ENCODE measurements around the gene TNPO2. TPM values are rescaled to one million over a fixed set of nuclear protein-coding genes. Genes with fewer than 3 reads are reported as not detected.

The TNPO2 gene
- total RNA-seq, 1 experiment from 2014 or later = 19.1 TPM

GRCh38 chr19:12652219-12652618, 71.5 kb downstream of the TNPO2 start:
- no peak for DNase-seq (ENCODE audit: low read depth)

GRCh38 chr19:12649941-12650340, 73.8 kb downstream of the TNPO2 start:
- no peak for DNase-seq (ENCODE audit: low read depth)

Small RNA genes within 50 kb of the gene (small RNA-seq; reads per million reads assigned to genes)
- 117 reads per million, percentile 96 among the genes with 10 or more reads in this experiment for gene SNORD41

Other genes with a start within 250 kb of the TNPO2 start
- gene ZNF709, start 239.1 kb downstream of the TNPO2 start, total RNA-seq (2014; rRNA removed; shearing (Covaris generic)) = not detected in 2 replicates
- 1.8 and 1.9 TPM in 2 replicates for gene ZNF564, start 172.4 kb downstream of the TNPO2 start, total RNA-seq (2014; rRNA removed; shearing (Covaris generic))
- 3.4 and 7.0 TPM in 2 replicates for gene ZNF490, start 113.1 kb downstream of the TNPO2 start, total RNA-seq (2014; rRNA removed; shearing (Covaris generic))
- gene ZNF791, start 113.0 kb downstream of the TNPO2 start, total RNA-seq (2014; rRNA removed; shearing (Covaris generic)) = 19.9 and 20.5 TPM in 2 replicates
- 31.2 and 38.5 TPM in 2 replicates for gene MAN2B1, start 57.2 kb downstream of the TNPO2 start, total RNA-seq (2014; rRNA removed; shearing (Covaris generic))
- gene WDR83, start 57.1 kb downstream of the TNPO2 start, total RNA-seq (2014; rRNA removed; shearing (Covaris generic)) = 12.5 and 18.2 TPM in 2 replicates
- 90.0 and 103 TPM in 2 replicates for gene DHPS, start 42.1 kb downstream of the TNPO2 start, total RNA-seq (2014; rRNA removed; shearing (Covaris generic))
- not detected in 2 replicates for gene GNG14, start 35.9 kb downstream of the TNPO2 start, total RNA-seq (2014; rRNA removed; shearing (Covaris generic))
- 14.0 and 22.2 TPM in 2 replicates for gene FBXW9, start 27.3 kb downstream of the TNPO2 start, total RNA-seq (2014; rRNA removed; shearing (Covaris generic))
- 290 and 342 TPM in 2 replicates for gene TRIR, start 10.8 kb upstream of the TNPO2 start, total RNA-seq (2014; rRNA removed; shearing (Covaris generic))
- 138 and 140 TPM in 2 replicates for gene GET3, start 13.6 kb upstream of the TNPO2 start, total RNA-seq (2014; rRNA removed; shearing (Covaris generic))
- gene BEST2, start 27.9 kb upstream of the TNPO2 start, total RNA-seq (2014; rRNA removed; shearing (Covaris generic)) = not detected in 2 replicates
- 4.7 and 6.9 TPM in 2 replicates for gene HOOK2, start 51.6 kb upstream of the TNPO2 start, total RNA-seq (2014; rRNA removed; shearing (Covaris generic))
- gene JUNB, start 67.6 kb upstream of the TNPO2 start, total RNA-seq (2014; rRNA removed; shearing (Covaris generic)) = 33.9 and 38.1 TPM in 2 replicates
- gene PRDX2, start 77.9 kb upstream of the TNPO2 start, total RNA-seq (2014; rRNA removed; shearing (Covaris generic)) = 88.6 and 94.3 TPM in 2 replicates
- gene THSD8, start 78.1 kb upstream of the TNPO2 start, total RNA-seq (2014; rRNA removed; shearing (Covaris generic)) = not detected in 2 replicates
- 52.9 and 68.6 TPM in 2 replicates for gene RNASEH2A, start 82.7 kb upstream of the TNPO2 start, total RNA-seq (2014; rRNA removed; shearing (Covaris generic))
- not detected in 2 replicates for gene RTBDN, start 110.6 kb upstream of the TNPO2 start, total RNA-seq (2014; rRNA removed; shearing (Covaris generic))
- 1.9 and 3.2 TPM in 2 replicates for gene MAST1, start 114.6 kb upstream of the TNPO2 start, total RNA-seq (2014; rRNA removed; shearing (Covaris generic))
- 0.70 and 0.74 TPM in 2 replicates for gene DNASE2, start 157.5 kb upstream of the TNPO2 start, total RNA-seq (2014; rRNA removed; shearing (Covaris generic))
- not detected in 2 replicates for gene KLF1, start 163.3 kb upstream of the TNPO2 start, total RNA-seq (2014; rRNA removed; shearing (Covaris generic))
- 29.0 and 29.7 TPM in 2 replicates for gene GCDH, start 167.2 kb upstream of the TNPO2 start, total RNA-seq (2014; rRNA removed; shearing (Covaris generic))
- gene SYCE2, start 195.4 kb upstream of the TNPO2 start, total RNA-seq (2014; rRNA removed; shearing (Covaris generic)) = 0.24 TPM in 1 of 2 replicates, not detected in the other
- gene FARSA, start 209.8 kb upstream of the TNPO2 start, total RNA-seq (2014; rRNA removed; shearing (Covaris generic)) = 192 and 239 TPM in 2 replicates
- 1,453 and 1,684 TPM in 2 replicates for gene CALR, start 214.7 kb upstream of the TNPO2 start, total RNA-seq (2014; rRNA removed; shearing (Covaris generic))
- 178 and 212 TPM in 2 replicates for gene RAD23A, start 221.9 kb upstream of the TNPO2 start, total RNA-seq (2014; rRNA removed; shearing (Covaris generic))
- 75.2 and 77.3 TPM in 2 replicates for gene GADD45GIP1, start 233.3 kb upstream of the TNPO2 start, total RNA-seq (2014; rRNA removed; shearing (Covaris generic))
- gene DAND5, start 245.6 kb upstream of the TNPO2 start, total RNA-seq (2014; rRNA removed; shearing (Covaris generic)) = 0.17 and 0.31 TPM in 2 replicates